ENCODE results near the gene RMI2. TPM values are rescaled to one million over a fixed set of nuclear protein-coding genes. Genes with fewer than 3 reads are reported as not detected.

RMI2 gene
- total RNA-seq, 1 experiment from 2014 or later, result 57.7 TPM

- no peak for DNase-seq (ENCODE audit: low read depth)
- in situ Hi-C loops (cut with HindIII; ENCODE audit: low pct_unique_long_range_greater_than_20kb, low sequenced_read_pairs), result no loop called here
Observed at GRCh38 chr16:11390573-11391495, 45.6 kb downstream of the RMI2 start.

GRCh38 chr16:11391576-11391975 is 46.3 kb downstream of the RMI2 start:
- in situ Hi-C loops (cut with HindIII; ENCODE audit: low pct_unique_long_range_greater_than_20kb, low sequenced_read_pairs), result no loop called here
- no peak for DNase-seq (ENCODE audit: low read depth)

DNA sequence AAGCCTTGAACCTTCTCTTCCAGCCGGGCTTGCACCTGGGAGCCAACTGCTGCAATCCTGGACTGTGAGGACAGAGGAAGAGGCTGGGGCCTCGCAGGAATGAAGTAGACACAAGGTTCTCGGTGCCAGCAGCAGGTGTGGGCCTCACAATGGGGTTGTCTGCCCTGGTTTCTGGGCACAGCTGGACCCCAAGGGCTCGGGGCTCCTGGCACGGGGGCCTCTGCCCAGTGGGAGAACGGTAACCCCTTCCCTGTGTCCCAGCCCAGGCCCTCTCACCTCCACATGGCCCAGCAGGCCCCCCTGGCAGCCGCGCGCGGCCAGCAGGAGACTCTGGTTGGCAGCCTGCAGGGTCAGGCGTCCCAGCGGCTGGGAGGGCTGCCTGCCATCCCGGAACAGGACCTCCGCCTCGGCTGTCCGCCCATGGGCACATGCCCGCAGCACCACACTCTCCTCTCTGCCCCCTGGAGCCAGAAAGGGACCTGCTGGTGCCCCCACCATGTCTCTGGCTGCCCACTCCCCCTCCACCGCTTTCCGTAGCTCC is 46.9 kb downstream of the RMI2 start:
- no peak for DNase-seq (ENCODE audit: low read depth)
- in situ Hi-C loops (cut with HindIII; ENCODE audit: low pct_unique_long_range_greater_than_20kb, low sequenced_read_pairs), result no loop called here

GRCh38 chr16:11393366-11393765 is 48.1 kb downstream of the RMI2 start:
- no peak for DNase-seq (ENCODE audit: low read depth)
- in situ Hi-C loops (cut with HindIII; ENCODE audit: low pct_unique_long_range_greater_than_20kb, low sequenced_read_pairs), result no loop called here

- in situ Hi-C loops (cut with HindIII; ENCODE audit: low pct_unique_long_range_greater_than_20kb, low sequenced_read_pairs), result no loop called here
- DNase-seq (ENCODE audit: low read depth), result no peak
Observed at GRCh38 chr16:11393861-11394592, 48.8 kb downstream of the RMI2 start.

DNA sequence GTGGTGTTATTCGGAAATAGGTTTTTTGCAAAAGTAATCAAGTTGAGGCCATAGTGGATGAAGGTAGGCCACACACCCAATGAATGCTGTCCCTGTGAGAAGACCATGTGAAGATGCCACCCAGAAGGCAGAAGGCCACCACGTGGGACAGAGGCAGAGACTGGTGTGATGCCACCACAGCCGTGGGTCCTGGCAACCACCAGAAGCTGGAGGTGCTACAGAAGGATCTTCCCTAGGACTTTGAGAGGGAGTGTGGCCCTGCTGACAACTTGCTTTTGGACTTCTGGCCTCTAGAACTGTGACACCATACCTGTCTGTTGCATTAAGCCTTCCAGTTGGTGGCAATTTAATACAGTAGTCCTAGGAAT is 49.3 kb downstream of the RMI2 start:
- no peak for DNase-seq (ENCODE audit: low read depth)
- in situ Hi-C loops (cut with HindIII; ENCODE audit: low pct_unique_long_range_greater_than_20kb, low sequenced_read_pairs), result no loop called here

DNA sequence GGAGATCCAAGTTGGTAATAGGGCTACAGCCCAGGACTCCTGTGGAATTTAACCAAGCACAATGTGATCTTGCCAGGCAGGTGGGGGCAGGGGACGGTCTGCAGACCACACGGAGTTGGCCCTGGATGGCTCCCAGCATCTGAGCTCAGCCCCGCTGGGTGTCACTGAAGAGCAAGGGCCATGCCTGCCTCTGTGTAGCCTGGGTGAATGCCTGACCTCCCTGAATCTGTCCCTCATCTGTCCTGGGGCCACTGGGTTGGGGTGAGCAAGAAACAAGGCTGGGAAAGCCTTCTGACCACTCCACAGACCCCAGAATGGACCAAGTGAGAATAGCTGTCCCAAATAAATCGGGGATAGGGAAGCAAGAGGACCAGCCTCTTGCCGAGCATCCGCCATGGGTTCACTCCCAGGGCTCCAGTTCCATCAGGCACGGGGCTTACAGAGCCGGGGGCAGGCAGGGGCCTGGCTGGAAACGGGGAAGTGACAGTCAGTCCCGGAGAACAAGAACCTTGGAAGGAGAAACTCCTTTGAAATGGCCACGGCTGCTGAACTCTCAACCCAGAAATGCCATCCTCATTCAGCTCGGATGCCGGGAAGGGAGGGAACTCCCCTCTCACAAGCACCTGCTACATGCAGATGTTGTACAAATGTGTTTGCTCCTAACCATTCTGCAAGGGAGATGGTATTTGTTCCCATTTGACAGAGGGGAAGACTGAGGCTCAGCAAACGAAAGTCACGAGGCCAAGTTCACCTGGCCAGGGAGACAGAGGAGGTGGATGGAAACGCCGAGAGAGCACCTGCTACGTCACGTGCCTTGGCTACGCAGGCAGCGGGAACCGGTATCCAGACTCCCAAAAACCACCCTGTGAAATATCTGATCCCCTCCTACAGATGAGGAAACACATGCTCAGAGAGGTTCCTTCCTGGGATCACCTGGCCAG is 50.0 kb downstream of the RMI2 start:
- in situ Hi-C loops (cut with HindIII; ENCODE audit: low pct_unique_long_range_greater_than_20kb, low sequenced_read_pairs), result no loop called here
- no peak for DNase-seq (ENCODE audit: low read depth)

DNA sequence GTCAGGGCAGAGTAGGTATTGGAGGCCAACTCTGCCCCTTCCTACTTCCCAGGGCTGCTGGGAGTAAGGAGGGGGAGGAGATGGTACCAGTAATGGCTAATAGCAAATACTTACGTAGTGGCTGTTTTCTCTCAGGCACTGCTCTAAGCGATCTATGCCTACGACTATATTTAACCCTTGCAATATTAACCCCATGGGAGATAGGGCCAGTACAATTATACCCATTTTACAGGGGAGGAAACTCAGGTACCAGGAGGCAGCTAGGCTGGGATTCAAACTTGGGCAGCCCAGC is 50.6 kb downstream of the RMI2 start:
- in situ Hi-C loops (cut with HindIII; ENCODE audit: low pct_unique_long_range_greater_than_20kb, low sequenced_read_pairs), result no loop called here
- DNase-seq (ENCODE audit: low read depth), result no peak

DNA sequence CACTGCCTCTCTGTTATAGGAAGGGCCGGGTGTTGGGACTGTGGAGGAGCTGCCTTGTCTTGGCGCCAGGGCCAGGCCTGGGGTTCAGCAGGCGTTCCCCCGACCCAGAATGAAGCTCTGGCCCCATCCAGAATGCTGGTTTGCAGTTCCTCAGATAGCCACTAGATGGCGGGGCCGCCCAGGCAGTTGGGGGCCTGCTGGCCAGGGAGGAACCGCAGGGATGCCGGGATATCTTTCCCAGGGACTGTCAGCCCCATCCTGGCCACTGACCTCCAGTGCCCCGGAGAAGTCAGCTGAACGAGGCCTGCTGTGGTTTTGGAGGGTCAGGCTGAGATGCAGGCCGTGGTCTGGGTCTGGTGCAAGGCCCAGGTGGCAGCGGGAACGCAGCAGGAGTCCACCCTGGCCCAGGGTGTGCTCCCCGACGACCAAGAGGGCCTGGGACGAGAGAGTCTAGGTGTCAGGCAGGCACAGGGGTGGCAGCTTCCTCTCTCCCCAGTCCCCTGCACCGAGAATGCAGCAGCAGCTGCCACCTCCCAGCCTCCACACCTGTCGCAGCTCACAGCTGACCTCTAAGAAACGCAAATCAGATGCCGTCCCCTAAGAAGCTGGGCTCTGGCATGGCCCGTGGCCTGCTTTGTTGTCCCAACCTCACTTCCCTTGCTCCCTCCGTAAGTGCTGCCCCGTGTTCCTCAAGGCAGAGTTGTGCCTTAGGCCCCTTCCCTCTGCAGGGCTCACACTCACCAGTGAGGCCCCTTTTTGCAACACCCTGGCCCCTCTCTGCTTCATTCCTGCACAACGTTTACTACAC is 51.2 kb downstream of the RMI2 start:
- peak; percentile 65 for DNase-seq (ENCODE audit: low read depth)
- in situ Hi-C loops (cut with HindIII; ENCODE audit: low pct_unique_long_range_greater_than_20kb, low sequenced_read_pairs), result no loop called here

GRCh38 chr16:11398136-11398535 is 52.9 kb downstream of the RMI2 start:
- DNase-seq (ENCODE audit: low read depth), result no peak
- in situ Hi-C loops (cut with HindIII; ENCODE audit: low pct_unique_long_range_greater_than_20kb, low sequenced_read_pairs), result no loop called here

GRCh38 chr16:11398851-11399250 is 53.6 kb downstream of the RMI2 start:
- in situ Hi-C loops (cut with HindIII; ENCODE audit: low pct_unique_long_range_greater_than_20kb, low sequenced_read_pairs), result no loop called here
- no peak for DNase-seq (ENCODE audit: low read depth)

DNA sequence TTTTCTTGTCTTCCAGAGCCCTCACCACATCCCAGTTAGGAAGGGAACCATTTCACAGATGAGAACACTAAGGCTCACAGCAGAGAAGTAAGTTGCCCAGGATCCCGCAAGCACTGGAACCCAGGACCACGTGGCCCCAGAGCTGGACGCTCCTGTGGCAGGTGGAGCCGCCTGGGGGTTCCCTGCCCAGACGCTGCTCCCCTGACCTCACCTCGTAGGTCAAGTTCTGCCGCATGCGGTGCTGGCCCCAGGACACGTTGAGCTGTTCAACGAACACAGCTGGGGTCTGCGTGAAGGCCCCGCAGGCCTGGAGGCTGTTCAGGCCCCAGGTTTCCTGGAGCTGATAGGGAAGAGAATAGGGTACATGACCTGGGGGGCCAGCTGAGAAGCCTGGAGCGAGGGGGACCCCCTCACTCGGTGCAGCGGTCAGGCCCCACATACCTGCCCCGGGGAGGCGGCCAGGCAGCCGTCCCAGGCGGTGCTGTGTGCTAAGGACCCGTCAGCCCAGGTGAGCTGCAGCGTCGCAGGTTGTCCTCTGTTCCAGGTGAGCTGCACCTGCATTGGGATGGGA is 54.1 kb downstream of the RMI2 start:
- no peak for DNase-seq (ENCODE audit: low read depth)
- in situ Hi-C loops (cut with HindIII; ENCODE audit: low pct_unique_long_range_greater_than_20kb, low sequenced_read_pairs), result no loop called here

- no peak for DNase-seq (ENCODE audit: low read depth)
- in situ Hi-C loops (cut with HindIII; ENCODE audit: low pct_unique_long_range_greater_than_20kb, low sequenced_read_pairs), result no loop called here
Observed at GRCh38 chr16:11400076-11400475, 54.8 kb downstream of the RMI2 start.

Other genes with a start within 250 kb of the RMI2 start
- gene SOCS1, start 89.3 kb upstream of the RMI2 start, total RNA-seq (2014; rRNA removed; shearing (Covaris generic); ENCODE audit: low replicate concordance), result 2.8 and 12.7 TPM in 2 replicates
- not detected in 2 replicates for gene TNP2, start 76.1 kb upstream of the RMI2 start, total RNA-seq (2014; rRNA removed; shearing (Covaris generic); ENCODE audit: low replicate concordance)
- gene PRM3, start 71.8 kb upstream of the RMI2 start, total RNA-seq (2014; rRNA removed; shearing (Covaris generic); ENCODE audit: low replicate concordance), result not detected in 2 replicates
- not detected in 2 replicates for gene PRM2, start 69.0 kb upstream of the RMI2 start, total RNA-seq (2014; rRNA removed; shearing (Covaris generic); ENCODE audit: low replicate concordance)
- gene PRM1, start 64.1 kb upstream of the RMI2 start, total RNA-seq (2014; rRNA removed; shearing (Covaris generic); ENCODE audit: low replicate concordance), result not detected in 2 replicates
- 105 and 111 TPM in 2 replicates for gene LITAF, start 241.5 kb downstream of the RMI2 start, total RNA-seq (2014; rRNA removed; shearing (Covaris generic); ENCODE audit: low replicate concordance)